HepG2 (cell line): Measurements from ENCODE around the gene PELO. TPM values are rescaled to one million over a fixed set of nuclear protein-coding genes. Genes with fewer than 3 reads are reported as not detected.

Source experiments
- GPN1 ChIP-seq: sonication (generic); formaldehyde crosslinking; IDR thresholded peaks from 2 replicates; pipeline ENCODE4 v1.5.1; 2020; ENCODE audit warnings: missing genetic modification reagents, borderline replicate concordance
- KDM1A ChIP-seq: IDR thresholded peaks from 2 replicates; pipeline ENCODE4 v1.6.1; 2016; ENCODE audit warnings: missing compliant biosample characterization
- NAIF1 ChIP-seq: sonication (generic); formaldehyde crosslinking; IDR thresholded peaks from 2 replicates; pipeline ENCODE4 v1.5.0; 2020; ENCODE audit warnings: mild to moderate bottlenecking, missing genetic modification reagents, borderline replicate concordance
- PHF8 ChIP-seq: sonication (generic); formaldehyde crosslinking; IDR thresholded peaks from 2 replicates; pipeline ENCODE4 v1.5.0; 2020; ENCODE audit warnings: missing genetic modification reagents
- SMARCE1 ChIP-seq: fragments of 450-650 bp; IDR thresholded peaks from 2 replicates; pipeline ENCODE4 v1.6.1; 2017; ENCODE audit warnings: borderline replicate concordance
- TOPORS ChIP-seq: sonication (generic); formaldehyde crosslinking; IDR thresholded peaks from 2 replicates; pipeline ENCODE4 v1.8.0; 2023; ENCODE audit warnings: mild to moderate bottlenecking, missing genetic modification reagents
- ZBTB38 ChIP-seq: sonication (generic); formaldehyde crosslinking; IDR thresholded peaks from 2 replicates; pipeline ENCODE4 v1.5.1; 2020; ENCODE audit warnings: mild to moderate bottlenecking, missing genetic modification reagents
- ZNF343 ChIP-seq: sonication (generic); formaldehyde crosslinking; IDR thresholded peaks from 2 replicates; pipeline ENCODE4 v1.4.0; 2020; ENCODE audit warnings: mild to moderate bottlenecking, missing genetic modification reagents
- ZNF367 ChIP-seq: sonication (generic); formaldehyde crosslinking; IDR thresholded peaks from 2 replicates; pipeline ENCODE4 v1.4.0; 2020; ENCODE audit warnings: missing genetic modification reagents, borderline replicate concordance
- ZNF496 ChIP-seq: sonication (generic); formaldehyde crosslinking; IDR thresholded peaks from 2 replicates; pipeline ENCODE4 v1.8.1; 2023; ENCODE audit warnings: mild to moderate bottlenecking, moderate library complexity, missing genetic modification reagents; ENCODE audit not compliant: insufficient replicate concordance
- ZNF510 ChIP-seq: sonication (generic); formaldehyde crosslinking; IDR thresholded peaks from 2 replicates; pipeline ENCODE4 v1.4.0; 2020; ENCODE audit warnings: low read depth, mild to moderate bottlenecking, missing genetic modification reagents
- ZNF839 ChIP-seq: sonication (generic); formaldehyde crosslinking; IDR thresholded peaks from 2 replicates; pipeline ENCODE4 v1.4.0; 2020; ENCODE audit warnings: missing genetic modification reagents, mild to moderate bottlenecking, borderline replicate concordance
- polyA plus RNA-seq, 8 experiments: library from polyadenylated mRNA; depleted of rRNA in 3 of 8; stranded (reverse) in 7 of 8; unstranded in 1 of 8; fragments of >200 nt; fragmentation: Illumina TruSeq in 4 of 8; extraction: Trizol in 4 of 8; gene quantifications; 2 replicates each; pipeline versions ENCODE4 v1.2.1 to v1.2.3, GENCODE V29; 2011 to 2016; ENCODE audit warnings: low read depth in 4 of 8, missing spikeins in 1 of 8, mixed read lengths in 1 of 8; ENCODE audit not compliant: insufficient read depth in 1 of 8
- total RNA-seq, 5 experiments: library from RNA; depleted of rRNA; stranded (reverse); fragments of >200 nt; fragmentation: Illumina TruSeq; extraction: Trizol; gene quantifications; 2 replicates each; pipeline ENCODE4 v1.2.3, GENCODE V29; 2016; ENCODE audit warnings: low read depth in 1 of 5
- TF ChIP-seq, protein P1 (sequence below): sonication (generic); formaldehyde crosslinking; IDR thresholded peaks from 2 replicates; pipeline ENCODE4 v1.8.0; 2022; ENCODE audit warnings: mild to moderate bottlenecking, missing genetic modification reagents; ENCODE audit not compliant: insufficient replicate concordance
- TF ChIP-seq, protein P2 (sequence below): sonication (generic); formaldehyde crosslinking; IDR thresholded peaks from 2 replicates; pipeline ENCODE4 v1.4.0; 2020; ENCODE audit warnings: missing genetic modification reagents, borderline replicate concordance
- TF ChIP-seq, protein P3 (sequence below): sonication (generic); formaldehyde crosslinking; IDR thresholded peaks from 2 replicates; pipeline ENCODE4 v1.5.0; 2020; ENCODE audit warnings: missing genetic modification reagents
- TF ChIP-seq, protein P4 (sequence below): sonication (generic); formaldehyde crosslinking; IDR thresholded peaks from 2 replicates; pipeline ENCODE4 v1.4.0; 2020; ENCODE audit warnings: mild to moderate bottlenecking, missing genetic modification reagents
- TF ChIP-seq, protein P5 (sequence below): sonication (generic); formaldehyde crosslinking; IDR thresholded peaks from 2 replicates; pipeline ENCODE4 v1.4.0; 2020; ENCODE audit warnings: missing genetic modification reagents
- TF ChIP-seq, protein P6 (sequence below): sonication (generic); formaldehyde crosslinking; IDR thresholded peaks from 2 replicates; pipeline ENCODE4 v1.5.1; 2020; ENCODE audit warnings: missing genetic modification reagents, mild to moderate bottlenecking, borderline replicate concordance

Gene PELO
- total and polyA plus RNA-seq, 2 of the 13 experiments (the other 11 are each of a cell fraction or from before 2014, with no cell fraction given), result 19.0 to 23.9 TPM

DNA sequence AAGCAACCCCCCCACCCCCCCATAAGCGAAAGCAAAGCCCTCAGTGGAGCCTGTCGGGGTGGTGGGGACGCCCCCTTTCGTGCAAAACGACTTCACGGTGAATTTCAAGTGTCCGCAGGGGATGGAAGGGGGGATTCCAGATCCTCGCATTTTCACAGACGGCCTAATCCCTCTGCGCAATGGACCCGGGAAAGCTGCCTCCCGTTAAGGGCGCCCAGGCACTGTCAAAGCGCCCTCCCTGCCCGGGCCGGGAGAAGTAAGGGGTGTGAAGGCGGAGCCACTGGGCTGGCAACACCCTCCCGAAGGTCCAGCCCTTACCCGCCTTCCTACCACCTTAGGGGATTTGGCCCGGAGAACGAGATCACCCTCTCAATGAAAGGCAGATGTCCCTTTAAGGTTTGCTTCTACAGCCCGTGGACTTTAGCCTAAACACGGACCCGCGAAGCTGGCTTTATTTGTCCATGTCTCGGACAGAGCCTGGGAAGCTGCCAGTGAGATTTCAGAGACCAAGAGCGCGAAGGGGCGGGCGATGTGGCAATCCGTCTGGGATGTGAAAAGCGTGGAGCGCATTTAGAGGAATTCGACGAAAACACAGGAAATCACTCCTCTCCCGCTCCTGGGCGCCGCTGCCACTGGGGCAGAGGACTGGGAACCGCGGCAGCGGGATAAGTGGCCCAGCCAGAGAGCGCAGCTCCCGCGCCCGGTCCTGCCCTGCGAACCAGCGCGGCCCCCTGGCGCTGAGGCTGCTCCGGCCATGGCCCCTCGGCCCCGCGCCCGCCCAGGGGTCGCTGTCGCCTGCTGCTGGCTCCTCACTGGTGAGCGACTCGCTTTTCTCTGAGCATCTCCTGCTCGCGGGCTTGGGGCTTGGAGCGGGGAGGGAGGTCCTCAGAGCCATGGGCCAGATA lies at the start of gene PELO, which contains the start of gene ITGA1 (continued):
- TF ChIP-seq SMARCE1 (no peak), ZNF496 (CRISPR knock-in tag) (no peak), ZNF510 (CRISPR knock-in tag) (peak; percentile 88; the same call in 1 of the 2 replicates), ZNF343 (peak; percentile 84; the same call in 1 of the 2 replicates), NAIF1 (CRISPR knock-in tag) (no peak; the same call in 1 of the 2 replicates), PHF8 (CRISPR knock-in tag) (peak; percentile 59), KDM1A (CRISPR knock-in tag) (0 out of 2 replicates have a peak, but pooled peaks have one; percentile 37), TOPORS (CRISPR knock-in tag) (no peak), ZNF367 (CRISPR knock-in tag) (no peak), GPN1 (CRISPR knock-in tag) (no peak), ZBTB38 (peak; percentile 26; the same call in 1 of the 2 replicates), ZNF839 (CRISPR knock-in tag) (no peak)
- TF ChIP-seq, protein P1, sequence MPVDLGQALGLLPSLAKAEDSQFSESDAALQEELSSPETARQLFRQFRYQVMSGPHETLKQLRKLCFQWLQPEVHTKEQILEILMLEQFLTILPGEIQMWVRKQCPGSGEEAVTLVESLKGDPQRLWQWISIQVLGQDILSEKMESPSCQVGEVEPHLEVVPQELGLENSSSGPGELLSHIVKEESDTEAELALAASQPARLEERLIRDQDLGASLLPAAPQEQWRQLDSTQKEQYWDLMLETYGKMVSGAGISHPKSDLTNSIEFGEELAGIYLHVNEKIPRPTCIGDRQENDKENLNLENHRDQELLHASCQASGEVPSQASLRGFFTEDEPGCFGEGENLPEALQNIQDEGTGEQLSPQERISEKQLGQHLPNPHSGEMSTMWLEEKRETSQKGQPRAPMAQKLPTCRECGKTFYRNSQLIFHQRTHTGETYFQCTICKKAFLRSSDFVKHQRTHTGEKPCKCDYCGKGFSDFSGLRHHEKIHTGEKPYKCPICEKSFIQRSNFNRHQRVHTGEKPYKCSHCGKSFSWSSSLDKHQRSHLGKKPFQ (CRISPR knock-in tag), result peak; percentile 24
- TF ChIP-seq, protein P2, sequence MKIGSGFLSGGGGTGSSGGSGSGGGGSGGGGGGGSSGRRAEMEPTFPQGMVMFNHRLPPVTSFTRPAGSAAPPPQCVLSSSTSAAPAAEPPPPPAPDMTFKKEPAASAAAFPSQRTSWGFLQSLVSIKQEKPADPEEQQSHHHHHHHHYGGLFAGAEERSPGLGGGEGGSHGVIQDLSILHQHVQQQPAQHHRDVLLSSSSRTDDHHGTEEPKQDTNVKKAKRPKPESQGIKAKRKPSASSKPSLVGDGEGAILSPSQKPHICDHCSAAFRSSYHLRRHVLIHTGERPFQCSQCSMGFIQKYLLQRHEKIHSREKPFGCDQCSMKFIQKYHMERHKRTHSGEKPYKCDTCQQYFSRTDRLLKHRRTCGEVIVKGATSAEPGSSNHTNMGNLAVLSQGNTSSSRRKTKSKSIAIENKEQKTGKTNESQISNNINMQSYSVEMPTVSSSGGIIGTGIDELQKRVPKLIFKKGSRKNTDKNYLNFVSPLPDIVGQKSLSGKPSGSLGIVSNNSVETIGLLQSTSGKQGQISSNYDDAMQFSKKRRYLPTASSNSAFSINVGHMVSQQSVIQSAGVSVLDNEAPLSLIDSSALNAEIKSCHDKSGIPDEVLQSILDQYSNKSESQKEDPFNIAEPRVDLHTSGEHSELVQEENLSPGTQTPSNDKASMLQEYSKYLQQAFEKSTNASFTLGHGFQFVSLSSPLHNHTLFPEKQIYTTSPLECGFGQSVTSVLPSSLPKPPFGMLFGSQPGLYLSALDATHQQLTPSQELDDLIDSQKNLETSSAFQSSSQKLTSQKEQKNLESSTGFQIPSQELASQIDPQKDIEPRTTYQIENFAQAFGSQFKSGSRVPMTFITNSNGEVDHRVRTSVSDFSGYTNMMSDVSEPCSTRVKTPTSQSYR, result no peak
- TF ChIP-seq, protein P3, sequence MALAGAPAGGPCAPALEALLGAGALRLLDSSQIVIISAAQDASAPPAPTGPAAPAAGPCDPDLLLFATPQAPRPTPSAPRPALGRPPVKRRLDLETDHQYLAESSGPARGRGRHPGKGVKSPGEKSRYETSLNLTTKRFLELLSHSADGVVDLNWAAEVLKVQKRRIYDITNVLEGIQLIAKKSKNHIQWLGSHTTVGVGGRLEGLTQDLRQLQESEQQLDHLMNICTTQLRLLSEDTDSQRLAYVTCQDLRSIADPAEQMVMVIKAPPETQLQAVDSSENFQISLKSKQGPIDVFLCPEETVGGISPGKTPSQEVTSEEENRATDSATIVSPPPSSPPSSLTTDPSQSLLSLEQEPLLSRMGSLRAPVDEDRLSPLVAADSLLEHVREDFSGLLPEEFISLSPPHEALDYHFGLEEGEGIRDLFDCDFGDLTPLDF (CRISPR knock-in tag), result peak; percentile 75
- TF ChIP-seq, protein P4, sequence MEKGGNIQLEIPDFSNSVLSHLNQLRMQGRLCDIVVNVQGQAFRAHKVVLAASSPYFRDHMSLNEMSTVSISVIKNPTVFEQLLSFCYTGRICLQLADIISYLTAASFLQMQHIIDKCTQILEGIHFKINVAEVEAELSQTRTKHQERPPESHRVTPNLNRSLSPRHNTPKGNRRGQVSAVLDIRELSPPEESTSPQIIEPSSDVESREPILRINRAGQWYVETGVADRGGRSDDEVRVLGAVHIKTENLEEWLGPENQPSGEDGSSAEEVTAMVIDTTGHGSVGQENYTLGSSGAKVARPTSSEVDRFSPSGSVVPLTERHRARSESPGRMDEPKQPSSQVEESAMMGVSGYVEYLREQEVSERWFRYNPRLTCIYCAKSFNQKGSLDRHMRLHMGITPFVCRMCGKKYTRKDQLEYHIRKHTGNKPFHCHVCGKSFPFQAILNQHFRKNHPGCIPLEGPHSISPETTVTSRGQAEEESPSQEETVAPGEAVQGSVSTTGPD (CRISPR knock-in tag), result no peak
- TF ChIP-seq, protein P5, sequence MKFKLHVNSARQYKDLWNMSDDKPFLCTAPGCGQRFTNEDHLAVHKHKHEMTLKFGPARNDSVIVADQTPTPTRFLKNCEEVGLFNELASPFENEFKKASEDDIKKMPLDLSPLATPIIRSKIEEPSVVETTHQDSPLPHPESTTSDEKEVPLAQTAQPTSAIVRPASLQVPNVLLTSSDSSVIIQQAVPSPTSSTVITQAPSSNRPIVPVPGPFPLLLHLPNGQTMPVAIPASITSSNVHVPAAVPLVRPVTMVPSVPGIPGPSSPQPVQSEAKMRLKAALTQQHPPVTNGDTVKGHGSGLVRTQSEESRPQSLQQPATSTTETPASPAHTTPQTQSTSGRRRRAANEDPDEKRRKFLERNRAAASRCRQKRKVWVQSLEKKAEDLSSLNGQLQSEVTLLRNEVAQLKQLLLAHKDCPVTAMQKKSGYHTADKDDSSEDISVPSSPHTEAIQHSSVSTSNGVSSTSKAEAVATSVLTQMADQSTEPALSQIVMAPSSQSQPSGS (CRISPR knock-in tag), result peak; percentile 60; the same call in 1 of the 2 replicates
- TF ChIP-seq, protein P6, sequence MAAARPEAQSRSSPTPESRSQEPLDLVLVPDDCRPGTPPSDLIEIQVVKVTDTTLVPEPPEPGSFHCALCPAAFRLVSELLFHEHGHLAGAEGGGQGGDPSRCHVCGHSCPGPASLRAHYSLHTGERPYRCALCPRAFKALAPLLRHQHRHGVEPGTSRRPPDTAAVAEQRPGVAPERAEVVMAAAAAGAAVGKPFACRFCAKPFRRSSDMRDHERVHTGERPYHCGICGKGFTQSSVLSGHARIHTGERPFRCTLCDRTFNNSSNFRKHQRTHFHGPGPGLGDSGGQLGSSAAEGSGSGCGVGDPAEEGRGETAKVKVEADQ (CRISPR knock-in tag), result peak; percentile 46; the same call in 1 of the 2 replicates
